ENCODE results near the gene MRPS12.

MRPS12 gene

GRCh38 chr19:38905620-38906019 lies 25.1 kb upstream of the MRPS12 start:
- H3K27ac ChIP-seq = no peak overlapping the region
- no peak for DNase-seq
- peaks cover 0 to 10% (median 7%) of the 10 kb centered on the region in 4 donors for H3K4me1 ChIP-seq
- peaks cover 32 to 61% (median 40%) of the 10 kb centered on the region in 3 donors for H3K36me3 ChIP-seq
- no peak overlapping the region for H3K4me3 ChIP-seq
- intact Hi-C loops (cut with DNase I; ENCODE audit: low total_unique reads) = loop anchor here (10.0 kb wide), 1 partner anchor 291 kb away; the partner anchor contains the start of genes EIF3K and MAP4K1
- H3K27me3 ChIP-seq = no peaks in the 10 kb centered on the region
- H3K9me3 ChIP-seq = no peaks in the 10 kb centered on the region
- TF ChIP-seq, protein P1, sequence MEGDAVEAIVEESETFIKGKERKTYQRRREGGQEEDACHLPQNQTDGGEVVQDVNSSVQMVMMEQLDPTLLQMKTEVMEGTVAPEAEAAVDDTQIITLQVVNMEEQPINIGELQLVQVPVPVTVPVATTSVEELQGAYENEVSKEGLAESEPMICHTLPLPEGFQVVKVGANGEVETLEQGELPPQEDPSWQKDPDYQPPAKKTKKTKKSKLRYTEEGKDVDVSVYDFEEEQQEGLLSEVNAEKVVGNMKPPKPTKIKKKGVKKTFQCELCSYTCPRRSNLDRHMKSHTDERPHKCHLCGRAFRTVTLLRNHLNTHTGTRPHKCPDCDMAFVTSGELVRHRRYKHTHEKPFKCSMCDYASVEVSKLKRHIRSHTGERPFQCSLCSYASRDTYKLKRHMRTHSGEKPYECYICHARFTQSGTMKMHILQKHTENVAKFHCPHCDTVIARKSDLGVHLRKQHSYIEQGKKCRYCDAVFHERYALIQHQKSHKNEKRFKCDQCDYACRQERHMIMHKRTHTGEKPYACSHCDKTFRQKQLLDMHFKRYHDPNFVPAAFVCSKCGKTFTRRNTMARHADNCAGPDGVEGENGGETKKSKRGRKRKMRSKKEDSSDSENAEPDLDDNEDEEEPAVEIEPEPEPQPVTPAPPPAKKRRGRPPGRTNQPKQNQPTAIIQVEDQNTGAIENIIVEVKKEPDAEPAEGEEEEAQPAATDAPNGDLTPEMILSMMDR (IDR thresholded peaks at IDR 0.05) = no peak

GRCh38 chr19:38907227-38907626 lies 23.5 kb upstream of the MRPS12 start:
- intact Hi-C loops (cut with DNase I; ENCODE audit: low total_unique reads) = loop anchor here (10.0 kb wide), 1 partner anchor 292 kb away; the partner anchor contains the start of genes EIF3K and MAP4K1

DNA sequence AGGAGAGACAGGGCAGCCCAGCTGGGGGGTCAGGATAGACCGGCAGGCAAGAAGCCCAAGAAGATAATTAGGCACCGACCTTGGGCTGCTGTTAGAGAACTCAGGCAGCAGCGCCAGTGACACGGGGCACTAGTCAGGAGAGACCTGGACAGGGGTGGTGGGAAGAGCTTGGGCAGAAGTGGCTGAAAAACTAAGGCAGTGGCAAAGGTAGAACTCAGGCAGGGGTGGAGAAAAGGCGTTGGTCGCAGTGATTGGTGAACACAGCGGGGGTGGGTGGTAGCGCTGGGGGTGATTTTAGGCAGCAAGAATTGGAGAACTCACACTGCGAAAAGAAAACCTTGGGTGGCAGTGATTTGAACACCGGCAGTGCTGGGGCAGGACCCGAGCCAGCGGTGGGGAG lies 23.1 kb upstream of the MRPS12 start:
- no peak for DNase-seq
- Histone ChIP-seq H3K4me1 (no peaks in the 10 kb centered on the region), H3K4me3 (no peak overlapping the region), H3K27me3 (peaks cover 0 to 17% of the 10 kb centered on the region in 2 donors), H3K36me3 (peaks cover 32 to 61% (median 40%) of the 10 kb centered on the region in 3 donors), H3K9me3 (no peaks in the 10 kb centered on the region), H3K27ac (no peak overlapping the region)
- TF ChIP-seq, protein P1 (IDR thresholded peaks at IDR 0.05) = no peak
- intact Hi-C loops (cut with DNase I; ENCODE audit: low total_unique reads) = loop anchor here (10.0 kb wide), 1 partner anchor 293 kb away; the partner anchor contains the start of genes EIF3K and MAP4K1

More at GRCh38 chr19:38907227-38907626, 23.5 kb upstream of the MRPS12 start:
- Histone ChIP-seq H3K4me1 (no peaks in the 10 kb centered on the region), H3K27ac (no peak overlapping the region), H3K4me3 (no peak overlapping the region), H3K27me3 (peaks cover 0 to 15% of the 10 kb centered on the region in 2 donors), H3K36me3 (peaks cover 32 to 61% (median 40%) of the 10 kb centered on the region in 3 donors), H3K9me3 (no peaks in the 10 kb centered on the region)
- no peak for DNase-seq
- TF ChIP-seq, protein P1 (IDR thresholded peaks at IDR 0.05) = no peak

DNA sequence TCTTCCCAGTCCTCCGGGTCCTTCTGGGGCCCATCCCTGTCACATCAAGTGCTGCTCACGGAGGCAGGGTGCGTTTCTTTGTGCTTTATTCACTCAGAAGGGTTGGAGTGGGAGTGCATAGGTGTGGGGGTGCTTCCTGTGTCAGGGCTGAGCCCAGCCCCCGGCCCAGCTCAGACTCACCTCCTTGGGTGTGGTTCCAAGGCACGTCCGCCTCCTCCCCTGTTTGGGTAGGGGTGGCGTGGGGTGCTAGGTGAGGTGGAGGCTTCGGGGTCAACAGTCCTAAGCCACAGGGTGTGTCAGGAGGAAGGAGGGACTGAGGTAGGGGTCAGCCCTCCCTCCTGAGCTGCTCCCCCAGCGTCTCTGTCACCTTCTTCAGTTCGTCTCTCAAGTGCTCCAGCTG lies 21.8 kb upstream of the MRPS12 start:
- Histone ChIP-seq H3K4me1 (no peaks in the 10 kb centered on the region), H3K4me3 (no peak overlapping the region), H3K27me3 (peaks cover 0 to 17% of the 10 kb centered on the region in 2 donors), H3K27ac (no peak overlapping the region), H3K36me3 (peaks cover 32 to 54% (median 40%) of the 10 kb centered on the region in 3 donors), H3K9me3 (no peaks in the 10 kb centered on the region)
- intact Hi-C loops (cut with DNase I; ENCODE audit: low total_unique reads) = loop anchor here (10.0 kb wide), 1 partner anchor 294 kb away; the partner anchor contains the start of genes EIF3K and MAP4K1
- DNase-seq = no peak
- TF ChIP-seq, protein P1 (IDR thresholded peaks at IDR 0.05) = no peak

- Histone ChIP-seq H3K4me1 (no peaks in the 10 kb centered on the region), H3K4me3 (no peak overlapping the region), H3K27me3 (peaks cover 0 to 17% of the 10 kb centered on the region in 2 donors), H3K36me3 (peaks cover 25 to 48% (median 29%) of the 10 kb centered on the region in 3 donors), H3K9me3 (no peaks in the 10 kb centered on the region), H3K27ac (no peak overlapping the region)
- no peak for DNase-seq
- intact Hi-C loops (cut with DNase I; ENCODE audit: low total_unique reads) = no loop called here
- TF ChIP-seq, protein P1 (IDR thresholded peaks at IDR 0.05) = no peak
Measured at GRCh38 chr19:38910488-38910887, 20.3 kb upstream of the MRPS12 start.
